ENCODE measurements around the gene C19orf47.
A peak's percentile ranks its signal among the peaks of the same experiment; 100 is the strongest.

The C19orf47 gene

DNA sequence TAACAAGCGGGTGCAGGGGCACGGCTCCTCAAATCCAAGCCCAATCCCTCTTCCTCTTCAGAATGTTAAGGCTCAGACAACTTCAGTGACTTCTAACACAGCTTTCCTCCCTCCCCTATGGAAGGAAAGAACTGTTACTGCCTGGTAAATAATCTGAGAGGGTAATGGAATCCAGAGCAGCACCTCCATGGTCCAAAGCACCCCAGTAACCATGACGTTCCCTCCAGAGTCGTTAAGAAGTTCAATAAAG is 64.0 kb downstream of the C19orf47 start:
- TF ChIP-seq ARNTL (CRISPR knock-in tag; IDR thresholded peaks at IDR 0.05; ENCODE audit: borderline replicate concordance, low read depth), result no peak
- no peak for TF ChIP-seq RARB (CRISPR knock-in tag; IDR thresholded peaks at IDR 0.05)
- TF ChIP-seq OSR1 (CRISPR knock-in tag; IDR thresholded peaks at IDR 0.05), result no peak
- no peak for TF ChIP-seq ZC3H10 (CRISPR knock-in tag; IDR thresholded peaks at IDR 0.05)
- TF ChIP-seq ZFP30 (CRISPR knock-in tag; IDR thresholded peaks at IDR 0.05), result no peak
- no peak for TF ChIP-seq ISL1 (CRISPR knock-in tag; IDR thresholded peaks at IDR 0.05)
- TF ChIP-seq TCF4 (CRISPR knock-in tag; IDR thresholded peaks at IDR 0.05; ENCODE audit: borderline replicate concordance), result no peak
- TF ChIP-seq ZNF8 (CRISPR knock-in tag; IDR thresholded peaks at IDR 0.05), result no peak
- no peak for TF ChIP-seq CSDC2 (CRISPR knock-in tag; IDR thresholded peaks at IDR 0.05)
- TF ChIP-seq, protein P1, sequence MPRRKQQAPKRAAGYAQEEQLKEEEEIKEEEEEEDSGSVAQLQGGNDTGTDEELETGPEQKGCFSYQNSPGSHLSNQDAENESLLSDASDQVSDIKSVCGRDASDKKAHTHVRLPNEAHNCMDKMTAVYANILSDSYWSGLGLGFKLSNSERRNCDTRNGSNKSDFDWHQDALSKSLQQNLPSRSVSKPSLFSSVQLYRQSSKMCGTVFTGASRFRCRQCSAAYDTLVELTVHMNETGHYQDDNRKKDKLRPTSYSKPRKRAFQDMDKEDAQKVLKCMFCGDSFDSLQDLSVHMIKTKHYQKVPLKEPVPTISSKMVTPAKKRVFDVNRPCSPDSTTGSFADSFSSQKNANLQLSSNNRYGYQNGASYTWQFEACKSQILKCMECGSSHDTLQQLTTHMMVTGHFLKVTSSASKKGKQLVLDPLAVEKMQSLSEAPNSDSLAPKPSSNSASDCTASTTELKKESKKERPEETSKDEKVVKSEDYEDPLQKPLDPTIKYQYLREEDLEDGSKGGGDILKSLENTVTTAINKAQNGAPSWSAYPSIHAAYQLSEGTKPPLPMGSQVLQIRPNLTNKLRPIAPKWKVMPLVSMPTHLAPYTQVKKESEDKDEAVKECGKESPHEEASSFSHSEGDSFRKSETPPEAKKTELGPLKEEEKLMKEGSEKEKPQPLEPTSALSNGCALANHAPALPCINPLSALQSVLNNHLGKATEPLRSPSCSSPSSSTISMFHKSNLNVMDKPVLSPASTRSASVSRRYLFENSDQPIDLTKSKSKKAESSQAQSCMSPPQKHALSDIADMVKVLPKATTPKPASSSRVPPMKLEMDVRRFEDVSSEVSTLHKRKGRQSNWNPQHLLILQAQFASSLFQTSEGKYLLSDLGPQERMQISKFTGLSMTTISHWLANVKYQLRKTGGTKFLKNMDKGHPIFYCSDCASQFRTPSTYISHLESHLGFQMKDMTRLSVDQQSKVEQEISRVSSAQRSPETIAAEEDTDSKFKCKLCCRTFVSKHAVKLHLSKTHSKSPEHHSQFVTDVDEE (CRISPR knock-in tag; IDR thresholded peaks at IDR 0.05), result no peak
- no peak for TF ChIP-seq ESRRG (CRISPR knock-in tag; IDR thresholded peaks at IDR 0.05)
- no peak for TF ChIP-seq SNAI2 (CRISPR knock-in tag; IDR thresholded peaks at IDR 0.05)
- TF ChIP-seq, protein P2, sequence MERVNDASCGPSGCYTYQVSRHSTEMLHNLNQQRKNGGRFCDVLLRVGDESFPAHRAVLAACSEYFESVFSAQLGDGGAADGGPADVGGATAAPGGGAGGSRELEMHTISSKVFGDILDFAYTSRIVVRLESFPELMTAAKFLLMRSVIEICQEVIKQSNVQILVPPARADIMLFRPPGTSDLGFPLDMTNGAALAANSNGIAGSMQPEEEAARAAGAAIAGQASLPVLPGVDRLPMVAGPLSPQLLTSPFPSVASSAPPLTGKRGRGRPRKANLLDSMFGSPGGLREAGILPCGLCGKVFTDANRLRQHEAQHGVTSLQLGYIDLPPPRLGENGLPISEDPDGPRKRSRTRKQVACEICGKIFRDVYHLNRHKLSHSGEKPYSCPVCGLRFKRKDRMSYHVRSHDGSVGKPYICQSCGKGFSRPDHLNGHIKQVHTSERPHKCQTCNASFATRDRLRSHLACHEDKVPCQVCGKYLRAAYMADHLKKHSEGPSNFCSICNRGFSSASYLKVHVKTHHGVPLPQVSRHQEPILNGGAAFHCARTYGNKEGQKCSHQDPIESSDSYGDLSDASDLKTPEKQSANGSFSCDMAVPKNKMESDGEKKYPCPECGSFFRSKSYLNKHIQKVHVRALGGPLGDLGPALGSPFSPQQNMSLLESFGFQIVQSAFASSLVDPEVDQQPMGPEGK (CRISPR knock-in tag; IDR thresholded peaks at IDR 0.05; ENCODE audit: borderline replicate concordance), result no peak
- TF ChIP-seq, protein P3, sequence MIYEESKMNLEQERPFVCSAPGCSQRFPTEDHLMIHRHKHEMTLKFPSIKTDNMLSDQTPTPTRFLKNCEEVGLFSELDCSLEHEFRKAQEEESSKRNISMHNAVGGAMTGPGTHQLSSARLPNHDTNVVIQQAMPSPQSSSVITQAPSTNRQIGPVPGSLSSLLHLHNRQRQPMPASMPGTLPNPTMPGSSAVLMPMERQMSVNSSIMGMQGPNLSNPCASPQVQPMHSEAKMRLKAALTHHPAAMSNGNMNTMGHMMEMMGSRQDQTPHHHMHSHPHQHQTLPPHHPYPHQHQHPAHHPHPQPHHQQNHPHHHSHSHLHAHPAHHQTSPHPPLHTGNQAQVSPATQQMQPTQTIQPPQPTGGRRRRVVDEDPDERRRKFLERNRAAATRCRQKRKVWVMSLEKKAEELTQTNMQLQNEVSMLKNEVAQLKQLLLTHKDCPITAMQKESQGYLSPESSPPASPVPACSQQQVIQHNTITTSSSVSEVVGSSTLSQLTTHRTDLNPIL (CRISPR knock-in tag; IDR thresholded peaks at IDR 0.05; ENCODE audit: low read depth), result no peak
- no peak for TF ChIP-seq ZNF70 (CRISPR knock-in tag; IDR thresholded peaks at IDR 0.05)
- peak; percentile 2; the same call in 2 of the 3 replicates for ATAC-seq

DNA sequence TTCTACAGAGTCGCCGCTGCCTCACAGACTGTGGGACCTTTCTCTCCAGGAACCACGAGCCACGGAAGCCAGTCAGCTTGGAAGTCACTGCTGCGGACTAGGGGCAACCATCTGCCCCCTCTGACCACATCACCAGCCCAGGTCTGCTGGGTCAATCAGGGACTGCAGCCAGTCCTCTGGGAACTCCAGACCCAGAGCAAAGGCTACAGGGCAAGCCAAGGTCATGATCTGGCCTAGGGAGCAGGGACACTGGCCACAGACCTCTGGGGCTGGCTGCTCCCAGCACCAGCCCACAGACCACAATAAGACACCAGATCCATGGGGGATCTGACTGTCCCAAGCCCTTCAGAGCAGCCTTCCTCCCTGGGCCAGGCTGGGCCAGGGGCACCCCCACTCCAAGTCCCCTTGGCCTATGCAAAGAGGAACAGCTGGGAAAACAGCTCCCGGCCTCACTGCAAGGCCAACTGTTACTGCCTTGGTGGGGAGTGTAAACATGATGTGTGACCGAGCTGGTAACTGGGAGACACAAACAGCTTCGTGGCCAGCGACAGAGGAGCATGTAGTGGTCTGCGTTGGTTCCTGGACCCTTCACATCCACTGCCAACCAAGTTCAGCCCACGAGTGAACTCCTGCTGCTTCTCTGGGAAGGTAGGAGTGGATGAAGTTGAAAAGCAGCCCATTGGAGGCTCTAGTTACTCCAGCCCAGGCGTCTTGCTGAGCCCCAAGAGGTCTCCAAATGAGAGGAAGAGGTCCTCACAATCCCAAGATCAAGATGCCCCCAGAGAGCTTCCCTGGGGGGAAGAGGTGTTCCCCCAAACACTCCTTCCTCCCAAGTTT is 64.6 kb downstream of the C19orf47 start:
- no peak for ATAC-seq
- TF ChIP-seq CSDC2 (CRISPR knock-in tag; IDR thresholded peaks at IDR 0.05) (no peak), TCF4 (CRISPR knock-in tag; IDR thresholded peaks at IDR 0.05; ENCODE audit: borderline replicate concordance) (no peak)
- TF ChIP-seq, protein P4, sequence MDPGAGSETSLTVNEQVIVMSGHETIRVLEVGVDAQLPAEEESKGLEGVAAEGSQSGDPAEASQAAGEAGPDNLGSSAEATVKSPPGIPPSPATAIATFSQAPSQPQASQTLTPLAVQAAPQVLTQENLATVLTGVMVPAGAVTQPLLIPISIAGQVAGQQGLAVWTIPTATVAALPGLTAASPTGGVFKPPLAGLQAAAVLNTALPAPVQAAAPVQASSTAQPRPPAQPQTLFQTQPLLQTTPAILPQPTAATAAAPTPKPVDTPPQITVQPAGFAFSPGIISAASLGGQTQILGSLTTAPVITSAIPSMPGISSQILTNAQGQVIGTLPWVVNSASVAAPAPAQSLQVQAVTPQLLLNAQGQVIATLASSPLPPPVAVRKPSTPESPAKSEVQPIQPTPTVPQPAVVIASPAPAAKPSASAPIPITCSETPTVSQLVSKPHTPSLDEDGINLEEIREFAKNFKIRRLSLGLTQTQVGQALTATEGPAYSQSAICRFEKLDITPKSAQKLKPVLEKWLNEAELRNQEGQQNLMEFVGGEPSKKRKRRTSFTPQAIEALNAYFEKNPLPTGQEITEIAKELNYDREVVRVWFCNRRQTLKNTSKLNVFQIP (CRISPR knock-in tag; IDR thresholded peaks at IDR 0.05; ENCODE audit: borderline replicate concordance, low read depth), result no peak

DNA sequence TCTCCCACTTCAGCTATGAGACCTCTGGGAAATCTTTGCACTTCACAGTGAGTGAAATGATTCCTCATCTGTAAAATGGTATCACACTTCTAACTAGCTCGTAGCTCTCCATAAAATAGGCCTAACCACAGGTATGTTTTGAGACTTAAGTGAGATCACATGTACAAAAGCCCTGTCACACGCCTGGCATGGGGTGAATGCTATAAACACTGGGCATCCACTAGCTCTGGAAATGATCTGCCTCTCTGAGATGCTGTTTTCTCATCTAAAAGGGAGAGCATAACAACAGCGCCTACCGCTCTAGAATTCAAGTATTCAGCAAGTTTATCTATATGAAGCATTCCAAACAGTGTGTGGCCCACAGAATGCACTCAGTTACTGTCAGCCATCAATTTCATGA is 65.3 kb downstream of the C19orf47 start:
- ATAC-seq, result no peak
- TF ChIP-seq SNAI2 (CRISPR knock-in tag; IDR thresholded peaks at IDR 0.05) (no peak), OSR1 (CRISPR knock-in tag; IDR thresholded peaks at IDR 0.05) (no peak), ZNF8 (CRISPR knock-in tag; IDR thresholded peaks at IDR 0.05) (no peak), ZFP30 (CRISPR knock-in tag; IDR thresholded peaks at IDR 0.05) (no peak), ARNTL (CRISPR knock-in tag; IDR thresholded peaks at IDR 0.05; ENCODE audit: borderline replicate concordance, low read depth) (no peak), ZC3H10 (CRISPR knock-in tag; IDR thresholded peaks at IDR 0.05) (no peak)
- TF ChIP-seq, protein P1 (CRISPR knock-in tag; IDR thresholded peaks at IDR 0.05), result no peak
- TF ChIP-seq, protein P5, sequence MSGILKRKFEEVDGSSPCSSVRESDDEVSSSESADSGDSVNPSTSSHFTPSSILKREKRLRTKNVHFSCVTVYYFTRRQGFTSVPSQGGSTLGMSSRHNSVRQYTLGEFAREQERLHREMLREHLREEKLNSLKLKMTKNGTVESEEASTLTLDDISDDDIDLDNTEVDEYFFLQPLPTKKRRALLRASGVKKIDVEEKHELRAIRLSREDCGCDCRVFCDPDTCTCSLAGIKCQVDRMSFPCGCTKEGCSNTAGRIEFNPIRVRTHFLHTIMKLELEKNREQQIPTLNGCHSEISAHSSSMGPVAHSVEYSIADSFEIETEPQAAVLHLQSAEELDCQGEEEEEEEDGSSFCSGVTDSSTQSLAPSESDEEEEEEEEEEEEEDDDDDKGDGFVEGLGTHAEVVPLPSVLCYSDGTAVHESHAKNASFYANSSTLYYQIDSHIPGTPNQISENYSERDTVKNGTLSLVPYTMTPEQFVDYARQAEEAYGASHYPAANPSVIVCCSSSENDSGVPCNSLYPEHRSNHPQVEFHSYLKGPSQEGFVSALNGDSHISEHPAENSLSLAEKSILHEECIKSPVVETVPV (CRISPR knock-in tag; IDR thresholded peaks at IDR 0.05), result no peak
- TF ChIP-seq, protein P4 (CRISPR knock-in tag; IDR thresholded peaks at IDR 0.05; ENCODE audit: borderline replicate concordance, low read depth), result no peak
- TF ChIP-seq, protein P2 (CRISPR knock-in tag; IDR thresholded peaks at IDR 0.05; ENCODE audit: borderline replicate concordance), result no peak
- TF ChIP-seq, protein P3 (CRISPR knock-in tag; IDR thresholded peaks at IDR 0.05; ENCODE audit: low read depth), result no peak
